DMS 273 treated with DMSO at 0.1 percent for 48 hours (cell line): ENCODE measurements around the gene ASPRV1.

ENCODE experiments used
- DNase-seq: peaks from one replicate; lab custom pipeline; 2025; lab: John Stamatoyannopoulos, UW

Gene ASPRV1

GRCh38 chr2:69988086-69988635 is 26.7 kb upstream of the ASPRV1 start:
- no peak for DNase-seq

- DNase-seq: no peak
Measured at GRCh38 chr2:69986691-69987090, 25.3 kb upstream of the ASPRV1 start.

- no peak for DNase-seq
Measured at GRCh38 chr2:69985688-69986087, 24.3 kb upstream of the ASPRV1 start.

GRCh38 chr2:69985216-69985615 is 23.8 kb upstream of the ASPRV1 start:
- DNase-seq: no peak

- no peak for DNase-seq
Measured at GRCh38 chr2:69983392-69983966, 22.0 kb upstream of the ASPRV1 start.

GRCh38 chr2:69979902-69980807 is 18.7 kb upstream of the ASPRV1 start:
- DNase-seq: no peak

- no peak for DNase-seq
Measured at GRCh38 chr2:69977906-69978482, 16.6 kb upstream of the ASPRV1 start.

- DNase-seq: no peak
Measured at GRCh38 chr2:69977186-69977585, 15.8 kb upstream of the ASPRV1 start.

- no peak for DNase-seq
Measured at GRCh38 chr2:69975853-69976462, 14.5 kb upstream of the ASPRV1 start.

GRCh38 chr2:69975136-69975852 is 13.9 kb upstream of the ASPRV1 start:
- DNase-seq: no peak

- DNase-seq: no peak
Measured at GRCh38 chr2:69973335-69973735, 11.9 kb upstream of the ASPRV1 start.

- no peak for DNase-seq
Measured at GRCh38 chr2:69972822-69973221, 11.4 kb upstream of the ASPRV1 start.

GRCh38 chr2:69969991-69970390 is 8.6 kb upstream of the ASPRV1 start:
- DNase-seq: no peak

- no peak for DNase-seq
Measured at GRCh38 chr2:69969126-69969983, 7.9 kb upstream of the ASPRV1 start.

GRCh38 chr2:69968609-69969008 is 7.2 kb upstream of the ASPRV1 start:
- DNase-seq: no peak

- DNase-seq: no peak
Measured at GRCh38 chr2:69966496-69966895, 5.1 kb upstream of the ASPRV1 start.

- no peak for DNase-seq
Measured at GRCh38 chr2:69965756-69966445, 4.5 kb upstream of the ASPRV1 start.

GRCh38 chr2:69964353-69964841 is 3.0 kb upstream of the ASPRV1 start:
- no peak for DNase-seq

GRCh38 chr2:69962986-69963730 is 1.7 kb upstream of the ASPRV1 start:
- DNase-seq: no peak
